Germinal center (tissue), 1 donor: ENCODE measurements around the gene SUMF1.
"Not testable (repeated sequence)": the region's sequence is repeated elsewhere in the genome, so short reads cannot be mapped to it uniquely, and the experiment has no call there.

Source experiments
- DNase-seq: peaks from one replicate; pipeline ENCODE4 v3.0.0; 2012; ENCODE audit warnings: mixed read lengths, low spot score

The SUMF1 gene

DNA sequence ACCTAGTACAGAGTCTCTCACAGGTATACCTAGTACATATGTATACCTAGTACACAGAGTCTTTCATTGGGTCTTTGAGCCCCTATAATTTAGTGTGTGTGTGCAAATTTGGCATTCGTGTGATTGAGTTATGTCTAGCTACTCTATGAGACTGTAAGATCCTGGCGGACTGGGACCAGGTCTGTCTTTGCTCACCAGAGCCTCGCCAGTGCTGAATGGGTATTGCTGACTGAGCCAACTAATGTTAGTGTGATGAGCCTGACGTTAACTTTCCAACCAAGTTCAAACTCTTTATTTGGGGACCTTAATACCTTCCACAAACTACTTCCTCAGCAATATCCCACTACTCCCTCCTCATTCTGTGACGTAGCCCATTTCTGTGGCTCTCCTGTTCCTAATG is 128.3 kb downstream of the SUMF1 start:
- DNase-seq, result no peak

DNA sequence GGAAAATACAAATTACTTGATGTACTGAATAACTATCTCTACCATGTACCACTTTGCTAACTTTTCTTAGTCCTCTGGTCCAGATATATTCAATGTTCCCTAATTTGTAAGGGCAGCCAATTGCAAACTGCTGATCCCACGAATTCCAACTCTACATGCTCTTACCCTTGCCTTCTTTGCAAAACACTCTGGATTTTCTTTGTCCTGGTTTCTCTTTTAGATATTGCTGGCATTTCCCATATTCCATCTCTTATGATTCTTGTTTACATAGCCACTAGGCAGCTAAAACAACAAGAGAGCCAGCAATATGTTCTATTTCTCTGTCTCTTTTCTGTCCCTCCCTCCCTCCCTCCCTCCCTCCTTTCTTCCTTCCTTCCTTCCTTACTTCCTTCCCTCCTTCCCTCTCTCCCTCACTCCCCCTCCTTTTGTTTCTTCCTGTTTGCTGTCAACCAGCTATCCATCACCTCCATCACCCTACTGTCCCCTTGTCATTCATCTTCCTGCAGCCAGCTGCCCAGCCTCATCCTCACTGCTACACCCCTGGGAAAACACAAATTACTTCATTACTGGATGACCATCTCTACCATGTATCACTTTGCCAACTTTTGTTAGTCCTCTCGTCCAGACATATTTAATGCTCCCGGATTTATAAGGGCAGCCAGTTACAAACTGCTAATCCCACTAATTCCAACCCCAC is 130.1 kb downstream of the SUMF1 start:
- DNase-seq, result no peak

DNA sequence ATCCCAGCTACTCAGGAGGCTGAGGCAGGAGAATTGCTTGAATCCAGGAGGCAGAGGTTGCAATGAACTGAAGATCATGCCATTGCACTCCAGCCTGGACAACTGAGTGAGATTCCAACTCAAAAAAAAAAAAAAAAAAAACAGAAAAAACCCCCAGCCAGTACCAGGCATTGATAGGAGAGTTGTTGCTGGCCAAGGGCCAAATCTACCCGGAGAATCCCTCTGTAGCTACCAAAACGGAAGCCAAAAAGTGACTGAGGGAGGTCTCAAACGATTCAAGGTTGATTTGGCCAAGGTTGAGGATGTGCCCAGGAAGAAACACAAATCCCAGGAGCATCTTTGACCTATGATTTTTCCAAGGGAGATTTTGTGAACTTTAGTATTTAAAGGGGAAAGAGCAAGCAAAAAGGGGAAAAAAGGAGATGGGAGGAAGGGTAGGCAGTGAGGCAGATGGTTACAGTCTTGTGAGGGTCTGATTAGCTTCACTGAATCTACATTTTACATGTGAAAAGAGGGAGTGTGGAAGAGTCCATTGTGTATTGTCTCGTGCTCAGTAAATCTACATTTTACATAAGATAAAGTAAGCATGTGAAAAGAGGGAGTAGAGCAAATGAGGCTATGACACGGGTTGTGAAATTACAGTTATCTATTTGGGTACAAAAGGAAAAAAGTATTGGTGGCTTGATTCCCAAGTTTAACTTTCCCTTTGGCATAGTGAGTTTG is 131.1 kb downstream of the SUMF1 start:
- DNase-seq, result no peak

DNA sequence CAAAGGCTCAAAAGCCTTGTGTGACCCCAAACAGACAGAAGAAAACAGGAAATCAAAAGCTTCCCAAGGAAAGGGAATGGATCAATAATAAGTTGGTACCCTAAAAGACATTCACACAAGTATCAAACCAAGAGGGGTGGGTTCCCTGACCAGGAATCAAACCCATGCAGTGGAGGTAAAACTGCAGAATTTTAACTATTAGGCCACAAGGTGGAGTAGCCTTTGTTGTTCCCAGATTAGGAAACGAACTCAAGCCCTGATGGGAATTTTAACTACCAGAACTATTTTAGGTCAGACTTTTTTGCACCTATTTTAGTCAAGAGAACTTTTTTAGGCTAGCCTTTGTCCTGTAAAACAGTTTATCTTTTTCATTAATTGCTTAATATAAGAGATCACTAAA is 132.5 kb downstream of the SUMF1 start:
- DNase-seq, result no peak

DNA sequence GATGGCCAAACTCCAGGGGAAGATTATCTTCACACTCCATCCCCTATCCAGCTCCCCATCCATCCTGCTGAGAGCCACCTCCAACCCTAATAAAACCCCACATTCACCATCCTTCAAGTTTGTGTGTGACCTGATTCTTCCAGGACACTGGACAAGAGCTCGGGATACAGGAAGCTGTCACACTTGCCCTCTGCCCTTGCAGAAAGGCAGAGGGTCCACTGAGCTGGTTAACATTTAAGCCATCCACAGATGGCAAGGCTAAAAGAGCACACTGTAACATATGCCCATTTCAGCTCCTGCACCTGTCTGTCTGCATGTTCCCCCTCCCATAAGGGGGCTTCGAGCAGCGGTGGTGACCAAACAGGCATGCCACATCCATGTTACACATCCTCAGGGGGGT is 134.1 kb downstream of the SUMF1 start:
- no peak for DNase-seq

DNA sequence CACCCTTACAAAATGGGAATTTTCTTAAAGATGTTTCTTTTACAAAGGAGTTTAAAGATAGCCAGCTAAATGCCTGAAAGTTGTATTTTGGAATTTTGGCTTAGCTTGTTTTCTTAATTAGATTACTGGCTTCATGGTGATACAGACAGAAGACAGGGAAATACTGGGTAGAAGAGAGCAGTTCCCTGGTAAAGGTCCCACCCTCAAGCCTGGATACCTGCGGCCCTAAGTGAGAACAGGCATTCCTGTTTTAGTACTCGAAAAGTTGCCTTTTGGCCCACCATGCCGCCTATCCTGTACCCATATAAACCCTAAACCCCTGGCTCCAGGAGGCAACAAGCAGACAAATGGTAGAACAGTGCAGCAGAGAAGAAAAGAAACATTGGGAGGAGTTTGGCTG is 134.5 kb downstream of the SUMF1 start:
- no peak for DNase-seq

DNA sequence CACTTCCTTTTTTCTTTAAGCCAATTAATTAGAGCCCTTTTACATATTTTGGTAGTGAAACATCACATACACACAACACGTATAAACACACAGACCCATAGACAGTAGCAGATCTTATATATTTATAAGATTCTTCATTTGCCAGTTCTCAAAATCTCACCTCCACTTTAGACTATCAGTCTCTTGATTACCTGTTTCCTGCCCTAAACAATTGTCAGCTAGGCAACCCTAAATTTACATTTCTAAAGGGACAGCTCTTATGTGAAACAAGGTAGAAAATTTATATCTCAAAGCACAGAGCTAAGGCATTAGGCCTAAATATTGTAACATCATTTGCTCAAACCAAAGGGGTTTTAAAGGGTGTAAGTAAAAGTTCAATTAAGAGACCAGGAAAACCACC is 135.0 kb downstream of the SUMF1 start:
- no peak for DNase-seq

DNA sequence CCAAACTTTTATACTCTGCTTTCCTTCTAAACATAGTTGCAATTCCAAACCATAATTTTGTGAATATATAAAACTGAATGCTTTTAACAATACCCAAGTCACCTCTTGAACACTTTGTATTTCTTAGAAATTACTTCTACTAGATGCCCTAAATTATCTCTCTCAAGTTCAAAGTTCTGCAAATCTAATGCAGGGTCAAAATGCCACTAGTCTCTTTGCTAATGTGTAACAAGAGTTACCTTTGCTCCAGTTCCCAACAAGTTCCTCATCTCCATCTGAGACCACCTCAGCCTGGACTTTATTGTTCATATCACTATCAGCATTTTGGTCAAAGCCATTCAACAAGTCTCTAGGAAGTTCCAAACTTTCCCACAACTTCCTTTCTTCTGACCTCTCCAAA is 137.3 kb downstream of the SUMF1 start:
- DNase-seq, result not testable (repeated sequence)

DNA sequence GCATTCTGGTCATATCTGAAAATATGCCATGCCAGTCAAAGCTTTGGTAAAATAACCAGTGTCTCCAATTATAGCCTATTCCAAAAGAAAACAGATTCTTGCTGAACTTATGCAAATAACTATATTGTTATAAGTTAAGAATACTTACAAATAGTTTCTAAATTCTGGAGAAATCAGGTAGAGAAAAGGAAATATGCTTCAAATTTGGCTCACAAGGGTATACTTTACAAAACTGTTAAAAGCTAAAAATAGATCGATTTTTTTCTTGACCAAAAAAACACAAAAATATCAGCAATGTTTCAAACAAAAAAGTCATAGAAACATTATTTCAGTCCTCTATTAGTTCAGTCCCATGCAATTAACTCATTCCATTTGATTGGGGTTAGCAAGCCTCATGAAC is 140.2 kb downstream of the SUMF1 start:
- no peak for DNase-seq

DNA sequence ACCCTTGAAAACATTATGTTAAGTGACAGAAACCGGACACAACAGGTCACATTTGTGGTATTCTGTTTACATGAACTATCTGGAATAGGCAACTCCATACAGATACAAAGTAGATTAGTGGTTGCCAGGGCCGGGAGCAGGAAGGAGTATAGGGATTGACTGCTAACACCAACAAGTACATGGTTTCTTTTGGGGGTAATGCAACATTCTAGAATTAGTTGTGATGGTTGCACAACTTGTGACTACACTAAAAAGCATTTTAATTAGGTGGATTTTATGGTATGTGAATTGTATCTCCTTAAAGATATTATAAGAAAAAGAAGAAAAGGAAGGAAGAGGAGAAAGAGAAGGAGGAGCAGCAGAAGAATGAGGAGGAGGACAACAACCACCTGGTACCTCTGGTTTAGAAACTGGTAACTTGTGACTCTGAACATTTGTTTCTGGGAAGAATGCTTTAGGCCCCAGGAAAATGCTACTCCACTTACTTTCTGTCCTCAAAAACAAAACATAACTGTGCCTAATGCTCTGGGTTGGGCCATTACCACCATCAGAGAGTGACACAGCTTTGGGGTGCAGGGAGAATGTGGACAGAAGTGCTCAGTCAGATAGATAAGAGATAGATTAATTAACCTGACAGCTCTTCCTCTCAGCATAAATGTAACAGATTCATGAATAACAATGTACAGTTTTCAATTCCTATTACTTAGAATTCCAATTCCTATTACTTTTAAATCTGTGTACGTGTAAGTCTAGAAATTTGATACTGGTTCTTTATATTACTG is 143.6 kb downstream of the SUMF1 start:
- no peak for DNase-seq

DNA sequence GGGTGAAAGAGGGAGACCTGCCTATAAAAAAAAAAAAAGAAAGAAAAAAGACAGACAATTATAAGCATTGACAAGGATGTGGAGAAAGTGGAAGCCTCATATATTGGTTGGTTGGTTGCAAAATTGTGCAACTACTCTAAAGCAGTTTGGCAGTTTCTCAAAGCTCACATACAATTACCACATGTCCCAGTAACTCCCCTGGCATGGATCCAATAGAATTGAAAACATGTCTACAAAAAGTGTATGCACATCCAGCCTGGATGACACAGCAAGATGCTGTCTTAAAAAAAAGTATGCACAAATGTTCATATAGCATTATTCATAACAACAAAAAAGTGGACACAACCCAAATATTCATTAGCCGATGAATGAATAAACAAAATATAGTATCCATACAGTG is 144.4 kb downstream of the SUMF1 start:
- no peak for DNase-seq

DNA sequence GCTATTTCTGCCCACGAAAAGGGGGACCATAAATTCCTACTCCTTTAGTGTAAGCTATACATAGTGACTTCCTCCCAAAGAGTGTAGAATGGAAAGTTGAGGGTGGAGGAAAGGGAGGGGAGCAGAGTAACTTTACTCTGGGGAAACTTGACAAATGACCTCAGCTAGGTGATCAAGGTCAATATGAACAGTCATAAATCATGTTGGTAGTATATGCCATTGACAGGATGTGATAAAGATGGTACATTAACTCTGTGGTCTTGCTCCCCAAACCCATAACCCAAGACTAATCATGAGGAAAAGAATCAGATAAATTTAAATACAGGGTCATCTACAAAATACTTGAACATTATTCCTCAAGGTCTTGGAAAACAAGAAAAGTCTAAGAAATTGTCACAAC is 145.3 kb downstream of the SUMF1 start:
- no peak for DNase-seq

DNA sequence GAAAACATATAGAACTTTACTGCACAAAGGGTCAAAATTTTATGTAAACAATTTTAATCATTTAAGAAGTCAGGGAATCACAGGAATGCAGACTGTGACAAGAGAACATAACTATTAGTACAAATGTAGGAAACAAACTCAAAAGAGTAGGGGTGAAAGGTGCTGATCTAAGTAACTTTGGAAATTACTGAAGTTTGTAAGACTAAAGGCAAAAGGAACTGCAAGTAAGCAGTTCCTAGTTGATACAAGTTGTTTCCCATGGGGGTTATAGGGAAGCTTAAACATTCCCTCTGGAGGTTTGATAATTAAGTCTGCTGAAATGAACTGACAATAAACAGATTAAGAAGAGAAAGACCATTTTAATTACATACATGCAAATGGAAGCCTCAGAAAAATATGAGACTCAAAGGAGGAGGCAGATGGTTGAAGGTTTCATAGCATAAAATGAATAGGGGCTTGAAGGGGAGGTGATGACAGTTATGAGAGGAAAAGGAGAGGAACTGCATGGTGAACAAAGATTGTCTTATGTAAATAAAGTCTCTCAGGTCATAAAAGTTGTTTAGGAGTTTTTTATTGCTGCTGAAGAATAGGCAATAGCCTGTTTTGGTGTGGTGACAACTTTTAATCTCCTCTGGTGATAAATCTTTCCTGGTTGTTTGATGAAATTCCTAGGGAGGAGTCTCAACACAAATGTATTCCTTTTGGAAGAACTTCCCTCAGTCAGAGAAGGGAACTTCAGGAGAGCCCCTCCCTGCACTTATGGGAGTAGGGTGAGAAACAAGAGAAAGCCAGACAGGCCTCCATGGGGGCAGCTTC is 146.8 kb downstream of the SUMF1 start:
- no peak for DNase-seq

DNA sequence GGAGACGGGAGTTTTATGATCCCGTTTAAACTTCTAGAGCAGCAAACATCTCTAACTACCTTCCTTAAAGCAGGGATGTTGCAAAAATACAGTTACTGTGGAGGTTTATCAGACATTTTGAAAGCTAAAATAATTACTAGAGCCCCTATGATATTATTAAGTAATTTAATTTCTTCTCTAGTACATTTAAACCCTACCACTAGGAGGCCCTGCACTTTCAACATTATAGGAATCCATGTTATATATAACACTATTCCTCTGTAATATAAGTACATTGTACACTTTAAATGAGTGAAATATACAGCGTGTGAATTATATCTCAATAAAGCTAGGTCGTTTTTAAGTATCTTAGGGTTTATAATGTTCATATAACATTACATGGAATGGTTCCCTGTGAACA is 152.4 kb downstream of the SUMF1 start:
- DNase-seq, result peak; percentile 13

DNA sequence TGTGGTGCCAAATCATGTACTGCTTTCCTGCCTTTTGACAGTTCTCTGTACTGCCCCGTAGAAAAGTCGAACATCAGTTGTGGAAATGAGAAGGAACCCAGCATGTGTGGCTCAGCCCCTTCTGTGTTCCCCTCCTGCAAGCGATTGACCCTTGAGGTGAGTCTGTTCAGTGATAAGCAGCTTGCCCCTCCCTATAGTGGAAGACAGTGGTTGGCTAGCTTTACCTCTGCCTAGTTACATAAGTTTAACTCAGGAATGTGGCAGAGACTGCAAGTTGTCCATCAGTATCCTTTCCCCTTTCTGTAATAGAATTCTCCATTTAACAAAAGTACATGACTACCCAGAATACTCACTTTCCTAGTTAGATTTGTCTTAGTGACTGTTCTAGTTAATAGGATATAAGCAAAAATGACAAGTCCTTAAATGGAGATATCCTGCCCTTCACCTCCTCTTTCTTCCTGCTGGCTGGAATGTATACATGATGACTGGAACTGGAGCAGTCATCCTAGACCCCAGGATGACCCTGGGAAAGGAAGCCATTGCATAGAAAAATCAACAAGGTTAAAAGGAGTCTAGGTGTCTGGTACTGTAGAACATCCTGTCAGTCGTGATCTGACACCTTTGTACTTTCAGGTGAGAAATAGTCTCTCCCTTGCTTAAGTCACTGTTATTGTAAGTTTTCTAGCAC is 153.3 kb downstream of the SUMF1 start:
- DNase-seq, result no peak

DNA sequence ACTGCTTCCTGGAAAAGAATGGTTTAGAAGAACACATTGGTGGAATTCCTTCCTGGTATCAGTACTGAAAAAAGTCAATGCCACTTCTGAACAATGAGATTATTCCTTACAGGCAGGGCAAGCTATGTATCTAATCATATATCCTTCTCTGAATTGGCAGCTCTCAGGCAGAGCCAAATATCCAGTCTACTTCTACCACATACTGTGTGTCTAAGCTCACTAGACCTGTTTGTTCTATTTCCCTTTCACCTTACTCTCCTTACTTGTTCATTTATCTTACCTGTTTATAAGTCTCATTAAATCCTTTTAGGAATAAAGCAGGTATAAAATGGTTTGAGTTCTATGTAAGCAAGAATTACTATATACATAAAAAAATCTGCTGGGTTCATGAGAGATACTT is 155.6 kb downstream of the SUMF1 start:
- no peak for DNase-seq
